Spinal cord (tissue), 10 donors: ENCODE data around the gene IL1F10. TPM values are rescaled to one million over a fixed set of nuclear protein-coding genes. Genes with fewer than 3 reads are reported as not detected.

Experiments
- DNase-seq, 6 donors: peaks; one replicate each; pipeline versions ENCODE4 v3.0.0 to v3.0.0-alpha.2; 2013 to 2015; ENCODE audit warnings: low spot score in 6 of 6, low read depth in 4 of 6
- H3K27ac ChIP-seq: one replicate; pipeline ENCODE4 v1.5.1; 2013; ENCODE audit warnings: low read depth, low read length, control low read depth
- H3K27me3 ChIP-seq: one replicate; pipeline ENCODE4 v1.6.1; 2013; ENCODE audit warnings: low read length; ENCODE audit not compliant: control insufficient read depth, insufficient read depth
- H3K36me3 ChIP-seq: one replicate; pipeline ENCODE4 v1.6.1; 2013; ENCODE audit warnings: low read length; ENCODE audit not compliant: control insufficient read depth, insufficient read depth
- H3K4me1 ChIP-seq: one replicate; pipeline ENCODE4 v1.6.1; 2013; ENCODE audit warnings: low read length; ENCODE audit not compliant: control insufficient read depth, insufficient read depth
- H3K4me3 ChIP-seq: one replicate; pipeline ENCODE4 v1.5.1; 2013; ENCODE audit warnings: low read depth, low read length, control low read depth
- H3K9me3 ChIP-seq: one replicate; pipeline ENCODE4 v1.6.1; 2013; ENCODE audit warnings: low read length; ENCODE audit not compliant: control insufficient read depth, insufficient read depth
- WGBS: methylation state at CpG from one replicate; pipeline ENCODE4 v1.1.5; 2013; ENCODE audit warnings: missing lambda C conversion rate; ENCODE audit not compliant: insufficient coverage; 5-methylcytosine and 5-hydroxymethylcytosine counted together
- polyA plus RNA-seq, 2 donors: library from polyadenylated mRNA; unstranded; fragments of 120-200 nt; gene quantifications; one replicate each; pipeline ENCODE4 v1.2.1, GENCODE V29; 2013; ENCODE audit not compliant: insufficient read length in 2 of 2
- total RNA-seq, 2 donors: library from RNA; depleted of rRNA in 1 of 2; stranded (reverse); fragments of 120-200 nt in 1 of 2; fragments of >200 nt in 1 of 2; gene quantifications; one replicate each; pipeline versions ENCODE4 v1.2.3 to v1.2.4, GENCODE V29; 2013 to 2014
- donor health status: healthy.

Gene IL1F10
- total and polyA plus RNA-seq, 4 donors, result not detected

- Histone ChIP-seq H3K27me3 (no peaks in the 10 kb centered on the region), H3K4me1 (no peaks in the 10 kb centered on the region), H3K4me3 (no peak overlapping the region), H3K27ac (no peak overlapping the region), H3K9me3 (no peaks in the 10 kb centered on the region), H3K36me3 (no peaks in the 10 kb centered on the region)
- WGBS, result 60% methylated on average over 1 of the region's 3 CpGs
- DNase-seq, result no peak
Observed at GRCh38 chr2:113104054-113104611, 36.4 kb downstream of the IL1F10 start.

- H3K4me3 ChIP-seq, result no peak overlapping the region
- 86% methylated on average over 3 of the region's 6 CpGs for WGBS
- no peak for DNase-seq
Observed at GRCh38 chr2:113105047-113105785, 37.4 kb downstream of the IL1F10 start.

GRCh38 chr2:113111121-113111520 is 43.4 kb downstream of the IL1F10 start:
- 100% methylated on average over 1 of the region's 3 CpGs for WGBS
- no peaks in the 10 kb centered on the region for H3K27me3 ChIP-seq
- no peaks in the 10 kb centered on the region for H3K4me1 ChIP-seq
- no peak overlapping the region for H3K27ac ChIP-seq
- no peaks in the 10 kb centered on the region for H3K9me3 ChIP-seq
- no peaks in the 10 kb centered on the region for H3K36me3 ChIP-seq
- no peak overlapping the region for H3K4me3 ChIP-seq
- no peak for DNase-seq

More at GRCh38 chr2:113105047-113105785, 37.4 kb downstream of the IL1F10 start:
- H3K27ac ChIP-seq, result no peak overlapping the region
- H3K36me3 ChIP-seq, result no peaks in the 10 kb centered on the region
- no peaks in the 10 kb centered on the region for H3K4me1 ChIP-seq
- H3K27me3 ChIP-seq, result no peaks in the 10 kb centered on the region
- no peaks in the 10 kb centered on the region for H3K9me3 ChIP-seq

- Histone ChIP-seq H3K27me3 (no peaks in the 10 kb centered on the region), H3K36me3 (no peaks in the 10 kb centered on the region), H3K27ac (no peak overlapping the region), H3K4me1 (no peaks in the 10 kb centered on the region), H3K4me3 (no peak overlapping the region), H3K9me3 (no peaks in the 10 kb centered on the region)
- no peak for DNase-seq
- 79% methylated on average over 3 of the region's 6 CpGs for WGBS
Observed at GRCh38 chr2:113111823-113112287, 44.1 kb downstream of the IL1F10 start.

- no peak for DNase-seq
- Histone ChIP-seq H3K36me3 (no peaks in the 10 kb centered on the region), H3K4me3 (no peak overlapping the region), H3K27ac (no peak overlapping the region), H3K9me3 (no peaks in the 10 kb centered on the region), H3K4me1 (no peaks in the 10 kb centered on the region), H3K27me3 (no peaks in the 10 kb centered on the region)
- no CpG with 5 or more reads among the region's 8 CpGs for WGBS
Observed at GRCh38 chr2:113112441-113112840, 44.7 kb downstream of the IL1F10 start.

GRCh38 chr2:113112871-113113270 is 45.1 kb downstream of the IL1F10 start:
- Histone ChIP-seq H3K36me3 (no peaks in the 10 kb centered on the region), H3K27ac (no peak overlapping the region), H3K9me3 (no peaks in the 10 kb centered on the region), H3K4me1 (no peaks in the 10 kb centered on the region), H3K27me3 (no peaks in the 10 kb centered on the region), H3K4me3 (no peak overlapping the region)
- no CpG with 5 or more reads among the region's 6 CpGs for WGBS
- no peak for DNase-seq

GRCh38 chr2:113113807-113114206 is 46.0 kb downstream of the IL1F10 start:
- H3K27me3 ChIP-seq, result no peaks in the 10 kb centered on the region
- no peak overlapping the region for H3K27ac ChIP-seq
- DNase-seq, result no peak
- H3K4me1 ChIP-seq, result no peaks in the 10 kb centered on the region
- 45% methylated on average over 1 of the region's 3 CpGs for WGBS
- no peaks in the 10 kb centered on the region for H3K36me3 ChIP-seq
- H3K9me3 ChIP-seq, result no peaks in the 10 kb centered on the region
- no peak overlapping the region for H3K4me3 ChIP-seq

- WGBS, result 86% methylated on average over 6 of the region's 6 CpGs
- Histone ChIP-seq H3K4me1 (no peaks in the 10 kb centered on the region), H3K36me3 (no peaks in the 10 kb centered on the region), H3K4me3 (no peak overlapping the region), H3K27me3 (no peaks in the 10 kb centered on the region), H3K9me3 (no peaks in the 10 kb centered on the region), H3K27ac (no peak overlapping the region)
- no peak for DNase-seq
Observed at GRCh38 chr2:113114224-113114945, 46.6 kb downstream of the IL1F10 start.

DNA sequence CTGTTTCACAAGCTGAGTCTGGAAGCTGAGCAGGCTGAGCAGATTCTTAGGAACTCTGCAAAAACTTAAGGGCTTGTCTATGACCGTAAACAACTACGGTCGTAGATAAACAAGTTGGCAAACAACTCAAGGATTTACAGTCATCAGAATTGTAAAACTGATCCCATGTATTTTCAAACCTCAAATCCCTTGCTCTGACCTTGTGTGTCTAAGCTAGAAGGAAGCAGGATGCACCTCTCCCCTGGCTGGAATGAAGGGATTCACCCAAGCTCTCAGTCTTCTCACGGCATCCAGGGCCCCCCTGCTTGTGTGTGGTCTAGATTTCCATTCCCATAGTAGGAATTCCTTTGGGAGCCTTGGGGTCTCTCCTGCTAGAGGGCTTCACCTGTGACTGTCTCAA is 47.2 kb downstream of the IL1F10 start:
- Histone ChIP-seq H3K36me3 (no peaks in the 10 kb centered on the region), H3K9me3 (no peaks in the 10 kb centered on the region), H3K27ac (no peak overlapping the region), H3K27me3 (no peaks in the 10 kb centered on the region), H3K4me3 (no peak overlapping the region), H3K4me1 (no peaks in the 10 kb centered on the region)
- DNase-seq, result no peak
- WGBS, result no CpG with 5 or more reads among the region's 4 CpGs
